HTR-8/SVneo (cell line): ENCODE measurements around the gene TMPRSS6.
A peak's percentile ranks its signal among the peaks of the same experiment; 100 is the strongest.

ENCODE experiments used
- DNase-seq: peaks from one replicate; pipeline ENCODE4 v3.0.0; 2011; ENCODE audit warnings: low spot score, mixed read lengths; ENCODE audit not compliant: insufficient read length
- FAIRE-seq: peaks from 2 replicates; lab custom pipeline; 2011; peaks lifted over from hg19 to GRCh38; lab: Jason Lieb, UNC

Gene TMPRSS6

GRCh38 chr22:37019309-37020191 is 90.0 kb downstream of the TMPRSS6 start, which contains the start of the genes MPST and TST:
MPST (plus strand) TSS chr22:37019742; CDS start chr22:37019837, 95 bp downstream.
TST (minus strand) TSS chr22:37019447; CDS start chr22:37018732, 715 bp downstream.
- FAIRE-seq (no peak), DNase-seq (peak; percentile 59)

GRCh38 chr22:37018815-37019308 is 90.7 kb downstream of the TMPRSS6 start:
- no peak for FAIRE-seq
- DNase-seq = peak; percentile 41

- DNase-seq = no peak
- FAIRE-seq = no peak
Observed at GRCh38 chr22:37018086-37018814, 91.3 kb downstream of the TMPRSS6 start.

- no peak for DNase-seq
- no peak for FAIRE-seq
Observed at GRCh38 chr22:37017356-37017755, 92.2 kb downstream of the TMPRSS6 start.

- FAIRE-seq (no peak), DNase-seq (no peak)
Observed at GRCh38 chr22:37016134-37016910, 93.2 kb downstream of the TMPRSS6 start.

GRCh38 chr22:37015587-37015878 is 94.0 kb downstream of the TMPRSS6 start:
- FAIRE-seq = no peak
- no peak for DNase-seq
